MM.1S (cell line): ENCODE data around the gene BST1.

Source experiments
- CTCF ChIP-seq: fragments of 300-600 bp; sonication (generic); IDR thresholded peaks from 2 replicates; pipeline ENCODE4 v1.5.1; 2016; ENCODE audit warnings: antibody characterized with exemption, low read length, mixed read lengths
- EZH2 ChIP-seq: fragments of 300-600 bp; sonication (generic); optimal IDR thresholded peaks from 2 replicates; pipeline ENCODE3; 2017; ENCODE audit warnings: low read depth, mild to moderate bottlenecking, antibody characterized with exemption, low read length, mixed read lengths

- TF ChIP-seq CTCF (no peak), EZH2 (no peak)
Observed at GRCh38 chr4:15758294-15758693, 55.4 kb downstream of the BST1 start.
